ENCODE data around the gene TCEAL5.
"Not testable (repeated sequence)": the region's sequence is repeated elsewhere in the genome, so short reads cannot be mapped to it uniquely, and the experiment has no call there.

The TCEAL5 gene, protein sequence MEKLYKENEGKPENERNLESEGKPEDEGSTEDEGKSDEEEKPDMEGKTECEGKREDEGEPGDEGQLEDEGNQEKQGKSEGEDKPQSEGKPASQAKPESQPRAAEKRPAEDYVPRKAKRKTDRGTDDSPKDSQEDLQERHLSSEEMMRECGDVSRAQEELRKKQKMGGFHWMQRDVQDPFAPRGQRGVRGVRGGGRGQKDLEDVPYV

DNA sequence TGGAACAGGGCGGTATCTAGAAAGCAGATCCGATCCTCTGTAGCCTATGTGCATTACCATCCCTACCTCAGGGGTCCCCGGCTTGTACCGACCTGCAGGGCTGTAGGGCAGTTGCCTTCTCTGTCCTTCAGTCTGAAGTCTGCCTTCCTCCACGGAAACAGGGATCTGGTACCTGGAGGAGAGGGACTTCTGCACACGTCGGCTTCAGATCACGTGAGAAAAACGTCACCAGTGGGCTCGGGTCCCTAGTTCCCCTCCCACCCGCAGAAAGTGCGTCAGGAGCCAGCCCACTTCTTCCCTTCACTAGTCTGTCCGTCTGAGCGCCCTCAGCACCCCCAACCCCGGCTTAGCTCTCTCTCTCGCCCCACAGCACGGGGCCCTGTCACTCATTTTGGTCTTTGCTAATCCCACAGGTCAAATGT, at the start of gene TCEAL5:
TCEAL5 (minus strand) TSS at position 170 of the 422 bp plus-strand sequence. CDS start 2,187 bp downstream, outside the sequence.
- no peak for DNase-seq

- DNase-seq = no peak
These were observed 34.8 kb upstream of the TCEAL5 start for GRCh38 chrX:103311399-103311780.

DNA sequence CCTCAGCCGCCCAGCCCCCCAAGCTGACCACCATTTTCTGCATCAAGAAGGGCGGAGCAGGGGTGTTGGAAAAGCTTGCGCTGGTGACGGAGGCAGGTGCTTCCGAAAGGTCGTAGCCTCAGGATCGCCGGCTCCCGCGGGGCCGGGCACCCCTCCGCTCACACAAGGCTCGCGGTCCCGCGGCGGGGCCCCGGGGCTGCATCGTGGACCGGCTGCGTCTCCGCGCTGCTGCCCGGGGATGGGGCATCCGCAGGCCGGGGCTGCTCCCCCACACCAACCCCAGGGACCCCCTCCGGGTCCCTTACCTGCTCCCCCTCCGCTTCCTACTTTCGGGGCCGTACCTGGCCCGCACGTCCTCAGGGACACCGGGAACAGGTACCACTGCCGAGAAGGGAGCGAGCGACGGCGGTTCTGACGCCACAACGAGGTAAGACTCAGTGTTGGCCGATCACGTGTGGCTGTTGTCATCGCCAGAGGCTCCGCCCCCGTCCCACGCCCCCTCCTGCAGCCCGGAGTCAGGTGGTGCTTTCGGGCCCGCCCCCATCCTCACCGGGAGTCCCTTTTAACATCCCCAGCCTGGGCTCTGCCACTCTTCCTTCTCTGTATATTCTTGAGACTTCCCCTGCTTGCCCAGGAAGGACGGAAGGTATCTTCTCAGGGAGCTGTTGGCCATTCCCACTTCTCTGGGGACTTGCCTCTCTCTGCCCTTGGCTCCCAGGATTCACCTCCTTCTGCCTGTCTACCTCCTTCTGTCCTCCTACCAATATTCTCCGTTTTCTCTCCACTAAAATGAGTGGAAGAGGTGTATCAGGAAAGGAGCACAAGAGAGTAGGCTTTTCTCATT, 34.2 kb upstream of the TCEAL5 start, which contains the start of gene BEX2:
BEX2 (minus strand) TSS at position 436 of the 844 bp plus-strand sequence. CDS start 1,014 bp downstream, outside the sequence.
- peak; percentile 50 to 72 (median 62) for DNase-seq

DNA sequence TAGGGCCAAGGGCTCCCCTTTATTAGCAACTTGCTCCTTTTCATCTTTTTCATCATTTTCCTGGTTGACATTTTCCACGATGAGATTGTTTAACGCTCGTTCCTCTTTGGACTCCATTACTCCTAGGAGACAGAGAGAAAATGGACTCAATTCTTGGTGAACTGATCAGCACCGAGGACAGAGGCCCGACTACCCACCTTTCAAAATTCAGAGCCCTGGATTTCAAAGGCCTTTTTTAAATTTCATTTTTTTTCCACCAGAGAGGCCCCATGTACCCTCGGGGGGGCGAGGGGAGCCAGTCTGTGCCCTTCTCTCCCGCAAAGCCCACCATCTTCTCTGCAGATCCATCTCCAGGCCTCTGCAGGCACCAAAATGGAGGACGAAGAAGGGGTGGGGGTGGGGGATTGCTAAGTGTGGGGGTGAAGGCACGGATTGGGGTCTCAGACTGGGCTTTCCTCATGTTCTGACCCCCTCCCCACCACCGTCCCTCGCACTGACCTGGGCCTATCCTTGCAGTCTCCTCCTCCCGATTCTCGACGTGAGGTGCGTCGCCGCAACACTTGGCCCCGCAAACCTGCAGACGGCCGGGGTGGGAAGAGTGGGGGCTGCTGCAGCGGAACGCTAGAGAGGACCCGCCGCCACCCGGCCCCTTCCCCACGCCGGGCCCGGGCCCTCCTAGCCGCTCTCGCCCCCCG, 33.5 kb upstream of the TCEAL5 start:
- no peak for DNase-seq

DNA sequence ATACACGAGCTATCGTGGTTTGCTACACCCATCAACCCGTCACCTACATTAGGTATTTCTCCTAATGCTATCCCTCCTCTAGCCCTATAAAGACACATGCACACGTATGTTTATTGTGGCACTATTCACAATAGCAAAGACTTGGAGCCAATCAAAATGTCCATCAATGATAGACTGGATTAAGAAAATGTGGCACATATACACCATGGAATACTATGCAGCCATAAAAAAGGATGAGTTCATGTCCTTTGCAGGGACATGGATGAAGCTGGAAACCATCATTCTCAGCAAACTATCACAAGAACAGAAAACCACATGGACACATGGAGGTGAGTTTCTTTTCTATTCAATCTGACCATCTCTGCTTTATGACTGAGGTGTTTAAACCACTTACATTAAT, 29.1 kb upstream of the TCEAL5 start:
- DNase-seq = not testable (repeated sequence)

DNA sequence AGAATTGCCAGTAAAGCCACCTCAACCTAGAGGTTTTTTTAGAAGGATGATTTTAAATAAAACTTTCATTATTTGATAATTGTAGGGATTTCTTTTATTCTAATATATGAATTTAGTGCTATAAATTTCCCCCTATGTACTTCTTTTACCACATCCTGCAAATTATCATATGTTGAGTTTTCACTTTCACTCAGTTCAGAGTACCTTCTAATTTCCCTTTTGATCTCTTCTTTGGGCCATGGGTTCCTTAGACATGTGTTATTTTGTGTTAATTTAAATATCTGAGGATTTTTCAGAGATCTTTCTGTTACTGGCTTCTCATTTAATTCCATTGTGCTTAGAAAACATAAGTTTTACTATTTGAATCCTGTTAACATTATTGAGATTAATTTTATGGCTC, 28.2 kb upstream of the TCEAL5 start:
- no peak for DNase-seq

DNA sequence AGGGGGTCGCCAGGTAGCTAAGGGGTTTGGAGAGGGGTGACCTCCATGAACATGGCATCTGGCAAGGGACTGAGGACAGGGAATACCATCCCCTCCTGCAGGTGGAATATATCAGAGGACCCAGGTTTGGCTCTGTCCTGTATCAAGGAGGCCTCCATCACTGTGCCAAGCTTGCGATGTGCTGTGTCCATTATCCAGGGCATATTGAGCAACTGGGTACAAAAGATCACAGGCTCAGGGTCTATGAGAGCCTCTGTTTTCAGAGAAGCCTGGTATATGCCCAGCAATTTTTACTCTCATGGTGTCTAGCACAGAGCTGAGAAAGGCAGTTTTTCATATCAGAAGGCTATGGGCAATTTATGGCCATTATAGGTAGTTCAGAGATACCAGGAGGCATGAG, 16.6 kb upstream of the TCEAL5 start:
- DNase-seq = no peak

- DNase-seq = no peak
These were observed 3.1 kb upstream of the TCEAL5 start for GRCh38 chrX:103279624-103280023.

- DNase-seq = no peak
These were observed 493 bp downstream of the TCEAL5 start for GRCh38 chrX:103275947-103276567.

DNA sequence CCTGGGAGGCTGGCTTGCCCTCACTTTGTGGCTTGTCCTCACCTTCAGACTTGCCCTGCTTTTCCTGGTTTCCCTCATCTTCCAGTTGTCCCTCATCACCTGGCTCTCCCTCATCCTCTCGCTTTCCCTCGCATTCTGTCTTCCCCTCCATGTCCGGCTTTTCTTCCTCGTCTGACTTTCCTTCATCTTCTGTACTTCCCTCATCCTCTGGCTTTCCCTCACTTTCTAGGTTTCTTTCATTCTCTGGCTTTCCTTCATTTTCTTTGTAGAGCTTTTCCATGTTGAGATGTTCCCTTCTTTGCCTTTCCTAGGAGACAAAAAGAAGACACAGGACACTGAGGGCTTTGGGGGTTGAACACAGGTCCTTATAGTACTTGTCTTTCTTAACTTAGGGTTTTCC, 2.3 kb downstream of the TCEAL5 start:
- no peak for DNase-seq

- no peak for DNase-seq
These were observed 18.3 kb downstream of the TCEAL5 start for GRCh38 chrX:103258275-103258674.

DNA sequence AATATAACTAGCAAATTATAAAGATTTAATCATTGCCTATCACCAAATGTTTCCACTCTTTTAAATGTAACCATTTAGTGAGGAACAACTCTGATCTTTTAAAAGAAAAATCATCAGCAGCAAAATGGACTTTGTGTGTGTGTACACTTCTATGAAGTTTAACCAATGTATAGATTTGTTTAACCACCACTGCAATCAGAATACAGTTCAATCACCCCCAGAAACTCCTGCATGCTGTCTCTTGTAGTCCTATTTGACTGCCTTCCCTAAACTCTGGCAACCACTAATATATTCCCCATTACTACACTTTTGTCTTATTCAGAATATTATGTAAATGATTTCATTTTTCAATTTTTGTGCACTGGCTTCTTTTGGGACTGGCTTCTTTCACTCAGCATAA, 19.9 kb downstream of the TCEAL5 start:
- no peak for DNase-seq

GRCh38 chrX:103254921-103255493, 21.5 kb downstream of the TCEAL5 start, which contains the start of gene TCEAL8:
Gene TCEAL8 (minus strand): TSS chrX:103255155. CDS start chrX:103253979, 1,176 bp downstream.
- DNase-seq = peak; percentile 5 to 24 (median 14)

GRCh38 chrX:103254171-103254824, 22.3 kb downstream of the TCEAL5 start:
- DNase-seq = peak in 3 of 4 experiments; percentile 1 to 9 (median 3)

GRCh38 chrX:103253608-103254007, 22.9 kb downstream of the TCEAL5 start:
- DNase-seq = no peak

DNA sequence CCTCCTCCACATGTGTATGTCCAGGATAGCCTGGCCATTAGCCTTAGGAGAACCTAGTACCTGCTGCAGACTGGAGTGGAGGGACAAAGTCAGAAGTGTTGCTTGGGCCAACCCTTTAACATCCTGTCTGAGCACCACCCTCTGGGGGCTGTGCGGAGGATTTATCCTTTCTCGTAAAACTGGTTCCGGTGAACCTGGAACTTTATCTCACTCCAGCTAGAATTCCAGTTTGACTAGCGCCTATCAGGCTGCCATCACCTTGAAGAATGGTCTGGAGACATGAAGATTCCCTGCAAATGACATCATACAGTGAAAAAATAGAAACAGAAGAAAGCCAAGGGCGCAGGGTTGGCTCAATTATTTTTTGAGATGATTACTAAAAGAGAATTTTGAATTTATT, 25.6 kb downstream of the TCEAL5 start:
- DNase-seq = no peak

DNA sequence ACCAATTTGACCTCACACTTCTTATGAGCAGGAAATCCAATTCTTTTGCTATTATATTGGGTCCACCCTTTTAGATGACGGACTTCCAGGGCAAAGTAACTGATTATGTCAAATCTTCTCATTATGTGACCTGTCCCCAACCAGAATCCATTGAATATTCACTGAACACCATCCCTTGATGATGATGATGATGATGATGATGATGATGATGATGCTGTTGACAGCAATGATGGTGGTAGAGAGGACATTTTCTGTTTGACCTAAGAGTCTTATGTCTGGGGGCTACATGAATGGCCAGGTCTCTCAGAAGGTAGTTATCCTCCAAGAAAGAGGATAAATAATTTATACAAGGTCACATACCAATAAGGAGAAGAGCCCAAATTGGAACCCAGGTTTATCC, 26.7 kb downstream of the TCEAL5 start:
- DNase-seq = no peak

- no peak for DNase-seq
These were observed 28.0 kb downstream of the TCEAL5 start for GRCh38 chrX:103248553-103248952.

DNA sequence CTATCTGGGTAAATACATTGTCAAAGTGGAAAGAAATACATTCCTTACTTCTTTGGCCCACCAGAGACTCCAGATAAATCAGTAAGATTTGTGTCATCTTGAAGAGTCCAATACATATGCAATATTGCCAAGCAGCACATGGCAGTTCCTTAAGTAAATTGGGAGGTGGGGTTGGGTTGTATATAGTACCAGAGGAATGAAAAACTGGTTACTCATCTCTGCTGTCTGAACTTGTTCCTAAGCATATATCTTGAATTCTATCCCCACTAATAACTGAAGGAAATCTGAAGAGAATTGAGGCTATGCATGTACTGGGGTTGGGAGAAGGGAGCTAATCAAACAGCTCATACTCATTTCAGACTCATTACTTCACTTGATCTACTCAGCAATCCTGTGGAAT, 36.4 kb downstream of the TCEAL5 start:
- no peak for DNase-seq

- DNase-seq = no peak
These were observed 40.3 kb downstream of the TCEAL5 start for GRCh38 chrX:103236296-103236695.

- not testable (repeated sequence) for DNase-seq
These were observed 40.9 kb downstream of the TCEAL5 start for GRCh38 chrX:103235608-103236007.

DNA sequence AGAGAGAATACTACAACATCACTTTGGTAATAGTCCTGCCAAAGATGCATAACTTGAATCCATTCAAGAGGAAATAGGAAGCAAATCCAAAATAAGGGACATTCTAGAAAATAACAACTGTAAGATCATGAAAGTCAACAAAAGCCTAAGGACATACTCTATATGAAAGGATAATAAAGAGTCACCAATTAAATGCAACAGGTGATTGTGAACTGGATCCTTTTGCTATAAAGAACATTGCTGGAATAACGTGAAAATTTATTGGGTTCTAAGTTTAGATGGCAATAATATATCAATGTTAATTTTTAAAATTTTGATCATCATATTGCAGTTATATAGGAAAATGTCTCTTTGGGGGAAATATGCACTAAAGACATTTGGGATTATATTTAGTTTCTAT, 41.7 kb downstream of the TCEAL5 start:
- DNase-seq = no peak

All from activated CD4-positive, CD25-positive, alpha-beta regulatory T cell (primary cell).